Esophagus squamous epithelium (tissue), 5 donors: Measurements from ENCODE around the gene IL1RAPL1. TPM values are rescaled to one million over a fixed set of nuclear protein-coding genes. Genes with fewer than 3 reads are reported as not detected.

Experiments
- DNase-seq: peaks from one replicate; lab custom pipeline; 2025; lab: John Stamatoyannopoulos, UW
- H3K27ac ChIP-seq, 4 donors: fragments of 200-600 bp; sonication (generic); one replicate each; pipeline ENCODE4 v1.5.1; 2016 to 2019; ENCODE audit warnings: mild to moderate bottlenecking in 1 of 4
- H3K27me3 ChIP-seq, 4 donors: fragments of 200-600 bp; sonication (generic); 1 replicate in 3 of 4; 2 replicates in 1 of 4; pipeline versions ENCODE4 v1.5.1 to v1.6.0; 2017 to 2021; ENCODE audit warnings: antibody characterized with exemption in 1 of 4
- H3K36me3 ChIP-seq, 3 donors: fragments of 200-600 bp; sonication (generic); one replicate each; pipeline ENCODE4 v1.5.1; 2016 to 2019
- H3K4me1 ChIP-seq, 3 donors: fragments of 200-600 bp; sonication (generic); one replicate each; pipeline ENCODE4 v1.5.1; 2017 to 2019
- H3K4me3 ChIP-seq, 4 donors: fragments of 200-600 bp; sonication (generic); 1 replicate in 3 of 4; 2 replicates in 1 of 4; pipeline ENCODE4 v1.5.1; 2016 to 2019; ENCODE audit warnings: mild to moderate bottlenecking in 2 of 4, moderate library complexity in 1 of 4
- H3K9me3 ChIP-seq, 3 donors: fragments of 200-600 bp; sonication (generic); one replicate each; pipeline ENCODE4 v1.5.1; 2016 to 2019
- POLR2A ChIP-seq, 4 donors: fragments of 450-650 bp; IDR thresholded peaks; one replicate each; pipeline ENCODE4 v1.6.1; 2017; ENCODE audit warnings: antibody characterized with exemption in 4 of 4, mild to moderate bottlenecking in 4 of 4, moderate library complexity in 3 of 4
- WGBS, 2 donors: methylation state at CpG; one replicate each; pipeline ENCODE4 v1.1.5; 2018; 5-methylcytosine and 5-hydroxymethylcytosine counted together
- intact Hi-C: fragments of 100-400 bp; cut with DNase I; formaldehyde crosslinking; loops from one replicate; pipeline ENCODE4 v1.15.0; 2022
- total RNA-seq, 4 donors: library from RNA; depleted of rRNA; stranded (reverse); fragments of >200 nt; gene quantifications; one replicate each; pipeline ENCODE4 v1.1.0, GENCODE V29; 2016
- TF ChIP-seq, protein P1 (sequence below), 6 experiments: fragments of 450-650 bp in 4 of 6; fragments of 200-600 bp in 2 of 6; sonication (generic) in 2 of 6; IDR thresholded peaks; one replicate each; pipeline ENCODE4 v1.5.1; 2016 to 2019; ENCODE audit warnings: antibody characterized with exemption in 6 of 6, mild to moderate bottlenecking in 4 of 6, moderate library complexity in 4 of 6
- donor health status: DM: yes; HTN: yes; CAD: no.

Gene IL1RAPL1
- total RNA-seq, 4 donors from 2014 or later, result 0.09 to 0.19 (median 0.13) TPM; not detected in 1

DNA sequence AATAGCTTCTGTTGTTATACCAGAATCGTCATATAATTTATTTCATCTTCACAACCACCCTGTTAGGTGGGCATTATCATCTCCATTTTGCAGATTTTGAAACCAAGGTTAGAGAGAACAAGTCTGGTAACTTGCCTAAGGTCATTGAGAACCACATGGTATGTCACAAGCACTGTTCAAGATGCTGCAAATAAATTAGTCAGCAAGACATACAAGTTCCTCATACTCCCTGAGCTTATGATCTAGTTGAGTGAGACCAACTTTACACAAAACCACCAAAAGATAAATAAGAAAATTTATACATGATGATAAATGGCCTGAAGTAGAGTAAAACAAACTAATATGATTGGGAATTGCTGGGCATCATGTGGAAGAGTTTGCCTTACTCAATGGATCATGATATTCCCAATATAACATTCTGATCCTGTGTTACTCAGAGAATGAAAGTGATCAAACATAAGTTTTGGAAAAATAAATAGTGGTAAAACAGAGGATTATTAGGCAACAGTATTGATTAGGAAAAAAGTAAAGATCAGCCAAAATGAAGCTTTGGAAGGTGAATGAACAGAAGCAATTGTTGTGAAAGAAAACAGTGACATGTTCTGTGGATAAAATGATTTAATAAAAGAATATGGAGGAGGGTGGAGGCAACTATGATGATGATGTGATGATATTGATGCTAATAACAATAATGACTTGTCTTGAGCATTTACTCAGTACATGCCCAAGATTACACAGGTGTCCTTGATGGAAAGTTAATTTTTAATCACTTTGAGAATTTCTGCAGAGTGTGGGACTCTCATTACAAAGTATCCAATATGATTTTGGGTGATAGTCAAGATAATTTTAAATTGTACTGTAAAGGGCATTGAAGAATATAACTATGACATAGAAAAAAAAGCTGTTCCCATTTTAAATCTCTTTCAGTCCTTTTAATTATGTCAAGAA lies 34.1 kb upstream of the IL1RAPL1 start:
- intact Hi-C loops, result no loop called here

DNA sequence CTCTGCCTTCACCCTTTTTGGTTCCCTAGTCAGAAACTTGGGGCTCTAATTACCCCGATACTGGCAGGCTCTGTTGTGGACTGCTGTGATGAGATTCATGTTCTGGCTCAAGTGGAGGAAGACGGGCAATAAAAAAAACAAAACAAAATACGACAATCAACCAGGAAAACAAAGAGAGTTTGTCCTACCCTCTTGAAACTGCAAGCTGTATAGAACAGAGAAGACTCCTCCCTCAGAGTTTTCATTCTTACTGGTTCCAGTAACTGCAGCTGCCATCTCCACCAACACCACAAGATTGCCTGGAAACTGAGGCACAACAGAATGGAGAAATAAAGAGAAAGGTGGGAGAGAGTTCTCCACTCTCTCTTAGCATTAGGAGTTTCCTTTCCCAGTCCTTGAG lies 11.1 kb upstream of the IL1RAPL1 start:
- Histone ChIP-seq H3K27ac (no peak overlapping the region), H3K9me3 (no peaks in the 10 kb centered on the region), H3K27me3 (no peaks in the 10 kb centered on the region), H3K36me3 (no peaks in the 10 kb centered on the region), H3K4me1 (no peaks in the 10 kb centered on the region), H3K4me3 (no peak overlapping the region)
- 67 to 77% methylated on average over 3 of the region's 3 CpGs for WGBS, 2 donors
- no peak for TF ChIP-seq POLR2A (IDR thresholded peaks at IDR 0.05)
- TF ChIP-seq, protein P1, sequence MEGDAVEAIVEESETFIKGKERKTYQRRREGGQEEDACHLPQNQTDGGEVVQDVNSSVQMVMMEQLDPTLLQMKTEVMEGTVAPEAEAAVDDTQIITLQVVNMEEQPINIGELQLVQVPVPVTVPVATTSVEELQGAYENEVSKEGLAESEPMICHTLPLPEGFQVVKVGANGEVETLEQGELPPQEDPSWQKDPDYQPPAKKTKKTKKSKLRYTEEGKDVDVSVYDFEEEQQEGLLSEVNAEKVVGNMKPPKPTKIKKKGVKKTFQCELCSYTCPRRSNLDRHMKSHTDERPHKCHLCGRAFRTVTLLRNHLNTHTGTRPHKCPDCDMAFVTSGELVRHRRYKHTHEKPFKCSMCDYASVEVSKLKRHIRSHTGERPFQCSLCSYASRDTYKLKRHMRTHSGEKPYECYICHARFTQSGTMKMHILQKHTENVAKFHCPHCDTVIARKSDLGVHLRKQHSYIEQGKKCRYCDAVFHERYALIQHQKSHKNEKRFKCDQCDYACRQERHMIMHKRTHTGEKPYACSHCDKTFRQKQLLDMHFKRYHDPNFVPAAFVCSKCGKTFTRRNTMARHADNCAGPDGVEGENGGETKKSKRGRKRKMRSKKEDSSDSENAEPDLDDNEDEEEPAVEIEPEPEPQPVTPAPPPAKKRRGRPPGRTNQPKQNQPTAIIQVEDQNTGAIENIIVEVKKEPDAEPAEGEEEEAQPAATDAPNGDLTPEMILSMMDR (IDR thresholded peaks at IDR 0.05), result no peak
- DNase-seq, result no peak
- intact Hi-C loops, result no loop called here

More for the DNA sequence above, 34.1 kb upstream of the IL1RAPL1 start:
- 33 to 87% methylated on average over 1 of the region's 1 CpG for WGBS, 2 donors
- DNase-seq, result no peak
- H3K27ac ChIP-seq, result no peak overlapping the region
- no peaks in the 10 kb centered on the region for H3K27me3 ChIP-seq
- H3K36me3 ChIP-seq, result no peaks in the 10 kb centered on the region
- no peaks in the 10 kb centered on the region for H3K9me3 ChIP-seq
- H3K4me1 ChIP-seq, result no peaks in the 10 kb centered on the region
- no peak overlapping the region for H3K4me3 ChIP-seq
- TF ChIP-seq, protein P1 (IDR thresholded peaks at IDR 0.05), result no peak
- TF ChIP-seq POLR2A (IDR thresholded peaks at IDR 0.05), result no peak

DNA sequence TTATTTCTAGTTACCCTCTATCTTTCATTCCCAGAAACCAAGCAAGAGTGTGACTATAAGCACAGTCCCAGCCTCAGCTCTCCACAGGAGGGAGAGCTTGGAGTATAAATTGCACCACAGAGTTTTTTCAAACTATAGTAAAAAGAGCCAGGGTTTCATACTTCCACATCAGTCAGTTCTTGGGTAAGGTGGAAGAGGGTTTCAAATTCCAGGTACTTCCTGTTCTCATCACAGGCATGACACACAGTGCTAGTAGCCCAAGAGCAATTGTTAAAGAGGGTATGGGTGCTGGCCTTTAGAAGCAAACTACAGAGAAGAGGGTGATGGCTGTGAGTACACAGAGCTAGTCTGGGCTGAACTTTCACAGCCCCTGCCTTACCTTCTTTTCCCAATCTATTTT lies 5.7 kb upstream of the IL1RAPL1 start:
- no peak for DNase-seq
- Histone ChIP-seq H3K4me1 (peaks cover 0 to 5% (median 0%) of the 10 kb centered on the region in 3 donors), H3K36me3 (no peaks in the 10 kb centered on the region), H3K27ac (no peak overlapping the region), H3K4me3 (no peak overlapping the region), H3K9me3 (no peaks in the 10 kb centered on the region), H3K27me3 (no peaks in the 10 kb centered on the region)
- TF ChIP-seq POLR2A (IDR thresholded peaks at IDR 0.05), result no peak
- TF ChIP-seq, protein P1 (IDR thresholded peaks at IDR 0.05), result no peak
- intact Hi-C loops, result no loop called here

DNA sequence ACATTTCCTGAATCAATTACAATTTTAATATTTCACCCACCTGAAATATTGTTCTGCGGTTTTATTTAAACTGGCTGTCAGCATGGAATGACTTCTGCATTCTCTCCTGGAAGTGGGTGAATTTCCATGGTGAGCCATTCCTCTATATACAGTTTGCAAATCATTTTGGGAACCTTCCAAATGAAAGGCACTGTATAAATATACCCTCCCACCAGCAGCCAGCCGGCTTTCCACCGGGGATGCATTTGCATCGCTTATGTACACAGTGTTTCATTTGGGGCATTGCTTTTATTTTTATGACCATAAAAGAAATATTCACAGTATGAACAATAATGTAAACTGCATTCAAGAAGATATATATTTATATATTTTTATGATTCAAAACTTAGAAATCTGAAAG lies 4.7 kb upstream of the IL1RAPL1 start:
- TF ChIP-seq, protein P1 (IDR thresholded peaks at IDR 0.05), result no peak
- no peak for TF ChIP-seq POLR2A (IDR thresholded peaks at IDR 0.05)
- no peak for DNase-seq
- Histone ChIP-seq H3K27me3 (no peaks in the 10 kb centered on the region), H3K9me3 (no peaks in the 10 kb centered on the region), H3K27ac (no peak overlapping the region), H3K36me3 (no peaks in the 10 kb centered on the region), H3K4me1 (peaks cover 0 to 7% (median 0%) of the 10 kb centered on the region in 3 donors), H3K4me3 (no peak overlapping the region)
- intact Hi-C loops, result no loop called here
- WGBS, 2 donors, result 64 to 65% methylated on average over 4 of the region's 4 CpGs

DNA sequence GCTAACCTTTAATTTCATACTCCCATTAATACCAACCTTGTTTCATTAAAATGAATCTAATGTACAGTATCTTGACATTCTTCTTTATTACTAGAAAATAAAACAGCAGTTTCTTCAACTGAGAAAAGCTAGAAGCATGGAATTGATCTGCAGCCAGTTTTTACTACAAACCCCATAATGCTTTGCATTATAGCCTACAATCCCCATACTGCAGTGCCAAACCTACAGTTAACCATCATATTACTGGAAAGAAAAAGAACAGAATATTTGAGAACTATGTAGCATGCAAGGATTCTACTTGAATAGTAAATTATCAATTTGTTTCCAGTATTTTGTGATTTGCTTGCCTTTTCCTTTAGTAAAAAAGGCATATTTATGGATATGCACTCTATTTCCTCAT lies 3.2 kb upstream of the IL1RAPL1 start:
- intact Hi-C loops, result no loop called here
- Histone ChIP-seq H3K4me3 (no peak overlapping the region), H3K9me3 (no peaks in the 10 kb centered on the region), H3K36me3 (no peaks in the 10 kb centered on the region), H3K4me1 (peaks cover 0 to 7% (median 0%) of the 10 kb centered on the region in 3 donors), H3K27me3 (no peaks in the 10 kb centered on the region), H3K27ac (no peak overlapping the region)
- TF ChIP-seq POLR2A (IDR thresholded peaks at IDR 0.05), result no peak
- TF ChIP-seq, protein P1 (IDR thresholded peaks at IDR 0.05), result no peak
- DNase-seq, result no peak
